CD4-positive, alpha-beta T cell treated with Interleukin-17A for 1 hour (primary cell): ENCODE results near the gene AUTS2.
"Not testable (repeated sequence)": the region's sequence is repeated elsewhere in the genome, so short reads cannot be mapped to it uniquely, and the experiment has no call there.

ENCODE experiments used
- DNase-seq: peaks from one replicate; pipeline ENCODE4 v3.0.0-alpha.2; 2020

AUTS2 gene

GRCh38 chr7:70580161-70580560, 981.9 kb downstream of the AUTS2 start:
- DNase-seq: no peak

GRCh38 chr7:70582927-70583895, 984.9 kb downstream of the AUTS2 start:
- DNase-seq: no peak

- no peak for DNase-seq
These were observed 985.9 kb downstream of the AUTS2 start for GRCh38 chr7:70583965-70584883.

- DNase-seq: peak; percentile 7
These were observed 986.8 kb downstream of the AUTS2 start for GRCh38 chr7:70585071-70585470.

- DNase-seq: no peak
These were observed 988.5 kb downstream of the AUTS2 start for GRCh38 chr7:70586822-70587221.

- no peak for DNase-seq
These were observed 989.5 kb downstream of the AUTS2 start for GRCh38 chr7:70587739-70588138.

GRCh38 chr7:70588191-70588921, 990.1 kb downstream of the AUTS2 start:
- no peak for DNase-seq

GRCh38 chr7:70589010-70589409, 990.7 kb downstream of the AUTS2 start:
- no peak for DNase-seq

GRCh38 chr7:70589590-70589989, 991.3 kb downstream of the AUTS2 start:
- no peak for DNase-seq

GRCh38 chr7:70590126-70590854, 992.0 kb downstream of the AUTS2 start:
- DNase-seq: no peak

- no peak for DNase-seq
These were observed 993.4 kb downstream of the AUTS2 start for GRCh38 chr7:70591643-70592042.

- DNase-seq: no peak
These were observed 993.9 kb downstream of the AUTS2 start for GRCh38 chr7:70592171-70592570.

- no peak for DNase-seq
These were observed 995.9 kb downstream of the AUTS2 start for GRCh38 chr7:70594170-70594569.

- DNase-seq: not testable (repeated sequence)
These were observed 996.6 kb downstream of the AUTS2 start for GRCh38 chr7:70594885-70595284.

GRCh38 chr7:70595370-70595754, 997.1 kb downstream of the AUTS2 start:
- DNase-seq: no peak

- no peak for DNase-seq
These were observed 997.7 kb downstream of the AUTS2 start for GRCh38 chr7:70595755-70596597.

GRCh38 chr7:70596598-70596913, 998.3 kb downstream of the AUTS2 start:
- DNase-seq: no peak

- DNase-seq: no peak
These were observed 998.8 kb downstream of the AUTS2 start for GRCh38 chr7:70597066-70597465.

- DNase-seq: no peak
These were observed 1000.7 kb downstream of the AUTS2 start for GRCh38 chr7:70598976-70599375.

- no peak for DNase-seq
These were observed 1001.3 kb downstream of the AUTS2 start for GRCh38 chr7:70599446-70600190.

GRCh38 chr7:70600993-70601392, 1002.7 kb downstream of the AUTS2 start:
- no peak for DNase-seq
